ENCODE results near the gene SOCS3.

The SOCS3 gene

DNA sequence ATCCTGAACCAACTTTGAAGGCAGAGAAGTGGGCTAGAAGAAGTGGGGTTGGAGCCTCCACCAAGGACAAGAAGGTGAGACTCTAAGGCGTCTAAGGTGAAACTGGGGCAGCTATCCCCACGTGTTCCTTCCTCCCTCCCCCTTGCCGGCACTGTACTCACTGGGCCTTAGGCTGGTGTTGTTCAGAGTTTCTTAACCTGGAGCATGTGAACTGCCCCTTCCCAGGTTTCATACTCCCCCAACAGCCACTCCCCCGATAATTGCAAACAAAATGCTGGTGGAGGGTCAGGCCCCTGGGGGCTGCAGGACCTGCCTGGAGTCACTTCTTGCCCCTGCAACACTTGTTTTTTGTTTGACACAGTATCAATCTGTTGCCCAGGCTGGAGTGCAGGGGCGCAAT, 7.3 kb upstream of the SOCS3 start:
- DNase-seq (ENCODE audit: low spot score): no peak

DNA sequence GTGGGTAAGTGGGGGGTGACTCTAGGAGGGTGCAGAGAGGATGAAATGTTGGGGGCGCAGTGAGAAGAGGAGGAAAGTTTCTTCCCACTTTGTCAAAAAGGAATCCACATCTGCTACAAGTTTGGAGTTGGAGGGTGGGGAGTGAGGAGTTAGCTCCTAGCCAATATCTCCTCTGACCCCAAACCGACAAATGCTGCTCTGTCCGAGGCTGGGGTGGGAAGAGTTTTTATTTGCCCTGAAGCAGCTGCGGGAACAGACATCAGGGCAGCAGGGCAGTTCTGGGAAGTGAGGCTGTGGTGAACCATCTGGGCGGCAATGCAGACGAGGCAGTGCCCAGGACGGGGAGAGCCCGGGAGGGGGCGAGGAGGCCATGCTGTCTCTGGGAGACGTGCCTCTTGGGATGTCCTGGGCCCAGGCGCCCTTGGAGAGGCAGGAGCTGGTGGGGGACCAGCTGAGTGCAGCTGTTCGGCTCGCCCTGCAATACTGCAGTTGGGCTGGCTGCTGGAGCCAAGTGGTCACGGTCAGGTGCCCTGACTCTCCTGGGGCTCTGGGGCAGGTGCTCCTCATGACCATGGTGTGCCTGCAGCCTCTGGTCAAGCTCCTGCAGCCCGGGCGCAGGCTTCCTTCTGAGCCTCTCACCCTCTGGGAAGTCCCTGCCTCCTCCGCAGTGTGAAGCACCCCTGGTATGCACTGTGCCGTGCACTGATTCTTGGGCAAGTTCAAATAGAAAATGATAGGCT, 6.4 kb upstream of the SOCS3 start:
- DNase-seq (ENCODE audit: low spot score): no peak

GRCh38 chr17:78365561-78366108, 5.8 kb upstream of the SOCS3 start:
- no peak for DNase-seq (ENCODE audit: low spot score)

DNA sequence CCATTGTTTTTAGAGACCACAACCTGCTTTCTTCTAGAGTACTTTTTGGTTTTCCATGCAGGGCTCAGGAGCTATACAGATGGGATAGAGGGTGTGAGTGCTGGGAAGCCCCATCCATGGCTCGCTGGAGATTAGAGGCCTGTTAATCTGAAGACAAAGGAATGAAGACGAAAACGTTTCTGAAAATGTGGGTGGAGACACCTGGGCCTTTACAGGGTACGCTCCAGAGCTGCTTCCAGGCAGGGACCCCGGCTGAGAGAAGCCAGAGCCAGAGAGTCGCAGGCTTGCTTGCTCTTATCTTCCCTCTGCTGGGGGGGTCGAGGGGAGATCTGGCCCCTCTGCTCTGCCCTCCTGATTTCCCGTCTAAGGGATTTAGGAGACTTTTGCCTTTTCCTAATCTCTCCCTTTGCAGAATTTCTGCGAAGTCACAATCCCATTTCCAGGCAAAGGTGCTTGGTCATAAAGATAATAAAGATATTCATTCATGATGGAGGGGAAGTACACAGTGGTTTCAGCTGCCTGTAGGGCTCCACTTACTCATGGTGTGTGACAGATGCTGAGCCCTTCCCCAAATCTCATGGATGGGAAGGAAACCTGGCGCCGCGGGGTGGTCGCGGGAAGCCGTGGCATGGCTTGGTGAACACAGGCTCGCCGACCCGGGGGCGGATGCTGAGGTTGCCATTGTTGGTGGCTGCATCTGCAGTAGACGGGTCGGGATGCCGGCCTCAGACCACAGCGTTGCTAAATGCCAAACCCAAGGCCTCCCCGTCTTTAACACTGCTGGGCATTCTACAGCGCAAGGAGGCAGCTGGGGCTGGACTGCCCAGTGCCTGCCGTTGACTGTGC, 4.8 kb upstream of the SOCS3 start:
- no peak for DNase-seq (ENCODE audit: low spot score)

GRCh38 chr17:78362671-78363070, 2.8 kb upstream of the SOCS3 start:
- no peak for DNase-seq (ENCODE audit: low spot score)

DNA sequence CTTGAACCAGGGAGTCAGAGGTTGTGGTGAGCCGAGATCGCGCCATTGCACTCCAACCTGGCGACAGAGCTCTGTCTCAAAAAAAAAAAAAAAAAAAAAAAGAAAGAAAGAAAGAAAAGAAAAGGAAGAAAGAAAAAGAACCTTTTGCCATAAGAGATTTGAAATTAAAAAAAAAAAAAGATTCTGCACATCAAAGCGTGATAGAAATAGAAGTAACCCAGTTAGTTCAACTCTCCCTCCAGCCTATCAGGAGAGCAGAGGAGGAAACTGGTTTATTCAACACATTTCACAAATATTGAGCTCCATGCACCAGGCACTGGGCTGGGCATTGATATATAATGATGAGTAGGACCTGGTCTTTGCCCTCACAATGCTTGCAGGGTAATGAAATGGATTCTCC, 2.4 kb upstream of the SOCS3 start:
- no peak for DNase-seq (ENCODE audit: low spot score)

GRCh38 chr17:78361225-78361701, 1.4 kb upstream of the SOCS3 start:
- no peak for DNase-seq (ENCODE audit: low spot score)

- peak; percentile 93 for DNase-seq (ENCODE audit: low spot score)
Measured at GRCh38 chr17:78360371-78361224, 721 bp upstream of the SOCS3 start.

GRCh38 chr17:78359321-78359996, 418 bp downstream of the SOCS3 start:
- peak; percentile 57 for DNase-seq (ENCODE audit: low spot score)

- DNase-seq (ENCODE audit: low spot score): no peak
Measured at GRCh38 chr17:78358538-78359320, 1.1 kb downstream of the SOCS3 start.

DNA sequence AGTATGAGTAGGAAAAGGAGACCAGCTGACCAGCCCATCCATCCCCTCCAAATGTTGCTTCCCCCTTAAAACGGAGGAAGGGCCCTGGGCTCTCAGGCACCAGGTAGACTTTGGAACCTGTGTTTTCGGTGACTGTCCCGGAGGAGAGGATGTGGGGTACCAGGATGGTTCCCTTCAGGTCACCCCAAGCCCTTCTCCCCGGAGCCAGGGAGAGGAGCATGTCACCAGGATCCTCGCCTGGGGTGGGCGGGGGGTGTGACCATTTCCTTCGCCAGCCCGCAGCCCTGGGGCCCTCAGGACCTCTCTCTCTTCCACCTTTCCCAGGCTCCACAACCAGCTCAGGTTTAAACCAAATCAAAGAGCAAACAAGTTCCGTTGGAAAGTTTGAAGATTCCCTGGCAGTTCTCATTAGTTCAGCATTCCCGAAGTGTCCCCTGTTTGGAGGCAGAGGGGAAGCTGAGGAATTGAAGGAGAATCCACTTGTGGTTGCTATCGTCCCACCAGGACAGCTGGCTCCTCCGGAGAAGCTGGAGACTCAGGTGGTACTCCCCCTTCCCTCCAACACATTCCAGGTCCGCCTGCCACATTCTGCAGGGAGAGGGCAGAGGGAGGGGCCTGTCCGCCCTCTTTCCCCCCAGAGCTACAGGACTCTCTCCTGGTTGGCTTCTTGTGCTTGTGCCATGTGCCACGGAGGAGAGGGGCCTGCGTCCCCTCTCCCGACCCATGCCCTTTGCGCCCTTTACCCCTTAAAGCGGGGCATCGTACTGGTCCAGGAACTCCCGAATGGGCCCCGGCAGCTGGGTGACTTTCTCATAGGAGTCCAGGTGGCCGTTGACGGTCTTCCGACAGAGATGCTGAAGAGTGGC, 2.0 kb downstream of the SOCS3 start:
- no peak for DNase-seq (ENCODE audit: low spot score)

GRCh38 chr17:78357177-78357586, 2.7 kb downstream of the SOCS3 start:
- peak; percentile 62 for DNase-seq (ENCODE audit: low spot score)

DNA sequence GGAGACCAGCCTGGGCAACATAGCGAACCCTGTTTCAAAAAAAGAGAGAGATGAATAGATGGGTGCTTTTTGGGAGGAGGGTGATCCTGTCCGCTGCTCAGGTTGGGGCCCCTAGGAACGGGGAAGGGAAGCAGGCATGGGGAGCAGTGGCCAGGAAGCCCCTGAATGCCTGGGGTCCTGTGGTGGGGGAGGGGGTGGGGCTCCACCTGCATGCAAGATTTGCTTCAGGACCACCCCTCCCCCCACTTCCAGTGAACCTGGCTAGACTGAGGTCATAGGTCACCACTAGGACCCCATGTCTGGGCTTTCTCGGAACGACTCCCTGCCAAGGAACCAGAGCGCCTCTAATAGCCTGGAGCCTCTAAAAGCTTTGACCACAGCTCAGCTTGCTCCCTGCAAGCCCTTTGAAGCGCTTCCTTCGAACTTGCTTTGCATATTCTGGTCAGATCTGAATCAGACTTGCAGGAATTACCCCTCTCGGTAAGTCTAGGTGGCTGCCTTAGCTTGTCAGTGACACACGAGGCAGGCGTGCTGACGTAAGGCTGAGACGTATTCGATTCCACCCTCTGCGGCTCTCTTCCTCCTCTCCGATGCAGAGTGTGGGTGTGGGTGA, 3.7 kb downstream of the SOCS3 start:
- peak; percentile 35 for DNase-seq (ENCODE audit: low spot score)

- no peak for DNase-seq (ENCODE audit: low spot score)
Measured at GRCh38 chr17:78355701-78356100, 4.2 kb downstream of the SOCS3 start.

DNA sequence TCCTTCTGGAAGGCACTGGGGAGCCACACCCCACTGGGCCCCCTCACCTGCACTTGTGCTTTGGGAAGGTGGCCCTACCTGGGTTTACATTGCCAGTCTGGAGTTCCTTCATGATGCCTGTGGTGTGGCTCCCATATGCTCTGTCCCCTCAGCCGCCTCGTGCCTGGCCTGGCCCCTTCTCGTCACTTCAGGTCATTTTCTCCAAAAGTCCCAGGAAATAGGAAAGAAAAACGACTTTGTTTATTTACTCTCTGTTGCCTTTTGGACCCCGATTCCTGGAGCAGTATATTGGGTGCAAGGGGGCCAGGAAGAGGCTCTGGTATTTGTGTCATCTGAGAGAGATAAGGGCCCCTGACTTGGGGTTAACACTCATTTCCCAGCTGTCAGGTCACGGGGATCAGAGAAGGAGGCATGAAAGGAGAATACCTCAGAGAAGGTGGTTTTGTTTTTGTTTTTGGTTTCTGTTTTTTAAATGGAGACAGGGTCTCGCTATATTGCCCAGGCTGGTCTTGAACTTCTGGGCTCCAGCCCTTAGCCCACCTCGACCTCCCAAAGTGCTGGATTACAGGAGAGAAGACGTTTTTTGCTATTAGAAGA, 4.7 kb downstream of the SOCS3 start:
- DNase-seq (ENCODE audit: low spot score): no peak

DNA sequence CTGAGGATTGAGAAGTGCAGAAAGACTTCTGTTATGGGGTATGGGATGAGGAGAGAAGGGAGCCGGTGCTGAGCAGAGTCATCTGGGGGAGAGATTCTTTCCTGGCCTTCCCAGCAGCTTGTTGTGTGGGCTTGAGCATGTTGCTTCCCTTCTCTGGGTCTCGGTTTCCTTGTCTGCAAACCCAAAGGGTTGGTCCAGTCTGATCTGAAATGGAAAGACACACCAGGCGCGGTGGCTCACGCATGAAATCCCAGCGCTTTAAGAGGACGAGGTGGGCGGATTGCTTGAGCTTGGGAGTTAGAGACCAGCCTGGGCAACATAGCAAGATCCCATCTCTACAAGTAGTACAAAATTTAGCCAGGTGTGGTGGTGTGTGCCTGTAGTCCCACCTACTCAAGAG, 6.0 kb downstream of the SOCS3 start:
- no peak for DNase-seq (ENCODE audit: low spot score)

DNA sequence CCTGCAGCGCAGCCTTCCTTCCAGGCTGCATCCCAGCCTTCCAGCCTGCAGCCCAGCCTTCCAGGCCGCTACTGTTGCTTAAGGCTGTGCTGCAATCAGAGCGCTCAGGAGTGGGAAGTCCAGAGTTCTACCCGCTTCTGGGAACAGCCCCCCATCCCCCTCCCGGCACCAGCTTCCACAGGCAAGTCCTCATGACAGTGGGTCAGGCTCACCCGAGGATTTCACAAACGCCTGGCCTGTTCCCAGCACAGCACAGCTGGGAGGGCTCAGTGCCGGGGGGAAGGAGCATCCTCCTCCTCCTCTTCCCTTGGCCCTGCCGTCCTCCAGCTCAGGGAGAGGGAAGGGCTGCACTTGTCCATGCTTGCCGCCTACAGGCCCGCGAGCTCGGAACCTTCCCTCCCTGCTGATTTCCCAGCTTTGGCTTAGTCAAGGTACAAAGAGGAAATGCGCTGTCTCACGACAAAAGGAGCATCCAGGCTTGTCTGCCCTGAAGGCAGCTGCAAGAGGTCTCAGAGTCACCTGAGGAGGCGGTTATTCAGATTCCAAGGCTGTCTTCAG, 8.3 kb downstream of the SOCS3 start:
- peak; percentile 83 for DNase-seq (ENCODE audit: low spot score)

DNA sequence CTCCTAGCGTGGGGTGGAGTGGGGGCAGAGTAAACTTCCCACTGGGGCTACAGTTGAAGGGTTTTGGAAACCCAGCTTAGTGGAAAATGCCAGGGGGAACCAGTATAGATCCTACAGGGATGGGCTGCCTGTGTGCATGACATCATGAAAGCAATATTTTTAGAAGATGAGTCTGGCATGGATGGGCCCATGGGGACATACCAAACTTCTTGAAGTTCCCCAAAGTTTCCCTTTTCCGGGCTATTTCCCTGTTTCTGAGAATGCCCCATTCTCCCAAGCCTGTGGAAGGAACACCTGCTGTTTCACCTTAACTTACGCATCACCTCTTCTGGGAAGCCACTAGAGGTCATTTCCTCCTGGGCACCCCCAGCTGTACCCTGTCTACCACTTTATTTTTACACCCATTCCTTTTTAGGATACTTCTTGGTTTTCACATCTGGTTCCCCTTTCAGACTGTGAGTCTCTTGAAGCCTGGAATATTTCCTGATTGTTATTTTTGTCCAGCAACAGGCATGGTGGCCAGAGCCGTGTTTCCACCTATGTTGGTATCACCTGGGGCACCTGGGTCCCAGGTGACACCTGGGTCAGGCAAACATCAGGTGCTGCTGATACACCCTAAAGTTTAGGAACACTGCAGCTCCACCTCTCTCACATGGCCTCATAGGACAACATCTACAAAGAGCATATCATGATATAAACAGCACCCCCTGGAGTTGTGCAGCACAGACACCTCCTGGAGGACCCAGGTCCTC, 9.8 kb downstream of the SOCS3 start:
- DNase-seq (ENCODE audit: low spot score): no peak
